22Rv1 (cell line): ENCODE measurements around the gene MALAT1.

Source experiments
- H3K27ac ChIP-seq: fragments of 450-650 bp; 2 replicates; pipeline ENCODE4 v1.5.1; 2017
- ZFX ChIP-seq: fragments of 450-650 bp; IDR thresholded peaks from 2 replicates; pipeline ENCODE4 v1.6.1; 2017; ENCODE audit warnings: antibody characterized with exemption, borderline replicate concordance
- TF ChIP-seq, protein P1 (sequence below): fragments of 450-650 bp; IDR thresholded peaks from 2 replicates; pipeline ENCODE4 v1.5.1; 2017; ENCODE audit warnings: mild to moderate bottlenecking

MALAT1 gene

GRCh38 chr11:65502555-65503367 is 3.9 kb downstream of the MALAT1 start:
- TF ChIP-seq, protein P1, sequence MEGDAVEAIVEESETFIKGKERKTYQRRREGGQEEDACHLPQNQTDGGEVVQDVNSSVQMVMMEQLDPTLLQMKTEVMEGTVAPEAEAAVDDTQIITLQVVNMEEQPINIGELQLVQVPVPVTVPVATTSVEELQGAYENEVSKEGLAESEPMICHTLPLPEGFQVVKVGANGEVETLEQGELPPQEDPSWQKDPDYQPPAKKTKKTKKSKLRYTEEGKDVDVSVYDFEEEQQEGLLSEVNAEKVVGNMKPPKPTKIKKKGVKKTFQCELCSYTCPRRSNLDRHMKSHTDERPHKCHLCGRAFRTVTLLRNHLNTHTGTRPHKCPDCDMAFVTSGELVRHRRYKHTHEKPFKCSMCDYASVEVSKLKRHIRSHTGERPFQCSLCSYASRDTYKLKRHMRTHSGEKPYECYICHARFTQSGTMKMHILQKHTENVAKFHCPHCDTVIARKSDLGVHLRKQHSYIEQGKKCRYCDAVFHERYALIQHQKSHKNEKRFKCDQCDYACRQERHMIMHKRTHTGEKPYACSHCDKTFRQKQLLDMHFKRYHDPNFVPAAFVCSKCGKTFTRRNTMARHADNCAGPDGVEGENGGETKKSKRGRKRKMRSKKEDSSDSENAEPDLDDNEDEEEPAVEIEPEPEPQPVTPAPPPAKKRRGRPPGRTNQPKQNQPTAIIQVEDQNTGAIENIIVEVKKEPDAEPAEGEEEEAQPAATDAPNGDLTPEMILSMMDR, result no peak
- no peak for TF ChIP-seq ZFX
- peak overlapping the region; percentile 98 for H3K27ac ChIP-seq

- H3K27ac ChIP-seq, result peak overlapping the region; percentile 98
- TF ChIP-seq, protein P1, result no peak
- TF ChIP-seq ZFX, result no peak
Observed at GRCh38 chr11:65503368-65503948, 4.6 kb downstream of the MALAT1 start.

GRCh38 chr11:65503949-65504673 is 5.3 kb downstream of the MALAT1 start:
- TF ChIP-seq ZFX, result no peak
- TF ChIP-seq, protein P1, result no peak
- H3K27ac ChIP-seq, result peak overlapping the region; percentile 98

DNA sequence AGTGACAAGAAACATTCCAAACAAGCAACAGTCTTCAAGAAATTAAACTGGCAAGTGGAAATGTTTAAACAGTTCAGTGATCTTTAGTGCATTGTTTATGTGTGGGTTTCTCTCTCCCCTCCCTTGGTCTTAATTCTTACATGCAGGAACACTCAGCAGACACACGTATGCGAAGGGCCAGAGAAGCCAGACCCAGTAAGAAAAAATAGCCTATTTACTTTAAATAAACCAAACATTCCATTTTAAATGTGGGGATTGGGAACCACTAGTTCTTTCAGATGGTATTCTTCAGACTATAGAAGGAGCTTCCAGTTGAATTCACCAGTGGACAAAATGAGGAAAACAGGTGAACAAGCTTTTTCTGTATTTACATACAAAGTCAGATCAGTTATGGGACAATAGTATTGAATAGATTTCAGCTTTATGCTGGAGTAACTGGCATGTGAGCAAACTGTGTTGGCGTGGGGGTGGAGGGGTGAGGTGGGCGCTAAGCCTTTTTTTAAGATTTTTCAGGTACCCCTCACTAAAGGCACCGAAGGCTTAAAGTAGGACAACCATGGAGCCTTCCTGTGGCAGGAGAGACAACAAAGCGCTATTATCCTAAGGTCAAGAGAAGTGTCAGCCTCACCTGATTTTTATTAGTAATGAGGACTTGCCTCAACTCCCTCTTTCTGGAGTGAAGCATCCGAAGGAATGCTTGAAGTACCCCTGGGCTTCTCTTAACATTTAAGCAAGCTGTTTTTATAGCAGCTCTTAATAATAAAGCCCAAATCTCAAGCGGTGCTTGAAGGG is 6.0 kb downstream of the MALAT1 start:
- H3K27ac ChIP-seq, result peak overlapping the region; percentile 98
- TF ChIP-seq ZFX, result no peak
- TF ChIP-seq, protein P1, result no peak

DNA sequence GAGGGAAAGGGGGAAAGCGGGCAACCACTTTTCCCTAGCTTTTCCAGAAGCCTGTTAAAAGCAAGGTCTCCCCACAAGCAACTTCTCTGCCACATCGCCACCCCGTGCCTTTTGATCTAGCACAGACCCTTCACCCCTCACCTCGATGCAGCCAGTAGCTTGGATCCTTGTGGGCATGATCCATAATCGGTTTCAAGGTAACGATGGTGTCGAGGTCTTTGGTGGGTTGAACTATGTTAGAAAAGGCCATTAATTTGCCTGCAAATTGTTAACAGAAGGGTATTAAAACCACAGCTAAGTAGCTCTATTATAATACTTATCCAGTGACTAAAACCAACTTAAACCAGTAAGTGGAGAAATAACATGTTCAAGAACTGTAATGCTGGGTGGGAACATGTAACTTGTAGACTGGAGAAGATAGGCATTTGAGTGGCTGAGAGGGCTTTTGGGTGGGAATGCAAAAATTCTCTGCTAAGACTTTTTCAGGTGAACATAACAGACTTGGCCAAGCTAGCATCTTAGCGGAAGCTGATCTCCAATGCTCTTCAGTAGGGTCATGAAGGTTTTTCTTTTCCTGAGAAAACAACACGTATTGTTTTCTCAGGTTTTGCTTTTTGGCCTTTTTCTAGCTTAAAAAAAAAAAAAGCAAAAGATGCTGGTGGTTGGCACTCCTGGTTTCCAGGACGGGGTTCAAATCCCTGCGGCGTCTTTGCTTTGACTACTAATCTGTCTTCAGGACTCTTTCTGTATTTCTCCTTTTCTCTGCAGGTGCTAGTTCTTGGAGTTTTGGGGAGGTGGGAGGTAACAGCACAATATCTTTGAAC is 6.8 kb downstream of the MALAT1 start:
- no peak for TF ChIP-seq ZFX
- TF ChIP-seq, protein P1, result no peak
- peak overlapping the region; percentile 98 for H3K27ac ChIP-seq

- H3K27ac ChIP-seq, result peak overlapping the region; percentile 98
- no peak for TF ChIP-seq ZFX
- TF ChIP-seq, protein P1, result no peak
Observed at GRCh38 chr11:65506290-65506771, 7.5 kb downstream of the MALAT1 start.
